ENCODE measurements around the gene SDK1. TPM values are rescaled to one million over a fixed set of nuclear protein-coding genes. Genes with fewer than 3 reads are reported as not detected.

The SDK1 gene
- total RNA-seq, 1 donor from 2014 or later, result 225 TPM

DNA sequence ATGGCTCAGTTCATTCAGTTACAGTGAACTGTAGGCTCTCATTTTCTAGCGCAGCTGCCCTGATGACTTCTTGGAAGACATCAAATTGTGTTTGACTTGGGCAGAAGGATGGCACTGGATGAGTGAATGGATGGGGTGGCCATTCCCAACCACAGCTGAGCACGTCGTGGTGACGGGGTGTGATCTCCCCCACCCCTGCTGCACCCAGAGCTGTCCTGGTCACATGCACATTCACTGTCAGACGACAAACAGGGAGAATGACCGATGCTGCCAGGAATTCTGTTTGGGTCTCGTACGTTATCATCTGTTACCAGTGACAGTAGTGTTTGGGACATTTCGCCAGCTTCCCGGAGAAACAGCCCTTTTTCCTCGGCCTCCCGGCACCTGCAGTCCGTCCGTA is 623.2 kb downstream of the SDK1 start:
- H3K4me1 Mint-ChIP-seq (ENCODE audit: low read depth, unreplicated experiment), result peaks cover 47% of the 10 kb centered on the region
- H3K27me3 Mint-ChIP-seq (ENCODE audit: unreplicated experiment), result peaks cover 13% of the 10 kb centered on the region
- TF ChIP-seq, protein P1, sequence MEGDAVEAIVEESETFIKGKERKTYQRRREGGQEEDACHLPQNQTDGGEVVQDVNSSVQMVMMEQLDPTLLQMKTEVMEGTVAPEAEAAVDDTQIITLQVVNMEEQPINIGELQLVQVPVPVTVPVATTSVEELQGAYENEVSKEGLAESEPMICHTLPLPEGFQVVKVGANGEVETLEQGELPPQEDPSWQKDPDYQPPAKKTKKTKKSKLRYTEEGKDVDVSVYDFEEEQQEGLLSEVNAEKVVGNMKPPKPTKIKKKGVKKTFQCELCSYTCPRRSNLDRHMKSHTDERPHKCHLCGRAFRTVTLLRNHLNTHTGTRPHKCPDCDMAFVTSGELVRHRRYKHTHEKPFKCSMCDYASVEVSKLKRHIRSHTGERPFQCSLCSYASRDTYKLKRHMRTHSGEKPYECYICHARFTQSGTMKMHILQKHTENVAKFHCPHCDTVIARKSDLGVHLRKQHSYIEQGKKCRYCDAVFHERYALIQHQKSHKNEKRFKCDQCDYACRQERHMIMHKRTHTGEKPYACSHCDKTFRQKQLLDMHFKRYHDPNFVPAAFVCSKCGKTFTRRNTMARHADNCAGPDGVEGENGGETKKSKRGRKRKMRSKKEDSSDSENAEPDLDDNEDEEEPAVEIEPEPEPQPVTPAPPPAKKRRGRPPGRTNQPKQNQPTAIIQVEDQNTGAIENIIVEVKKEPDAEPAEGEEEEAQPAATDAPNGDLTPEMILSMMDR (IDR thresholded peaks at IDR 0.05; ENCODE audit: partially characterized antibody, unreplicated experiment), result no peak
- no peak overlapping the region for H3K4me3 Mint-ChIP-seq (ENCODE audit: unreplicated experiment)
- no peak for DNase-seq
- H3K27ac Mint-ChIP-seq (ENCODE audit: unreplicated experiment), result no peak overlapping the region
- H3K9me3 Mint-ChIP-seq (ENCODE audit: unreplicated experiment), result peaks cover 12% of the 10 kb centered on the region
- H3K36me3 Mint-ChIP-seq (ENCODE audit: unreplicated experiment), result peaks cover 3% of the 10 kb centered on the region

DNA sequence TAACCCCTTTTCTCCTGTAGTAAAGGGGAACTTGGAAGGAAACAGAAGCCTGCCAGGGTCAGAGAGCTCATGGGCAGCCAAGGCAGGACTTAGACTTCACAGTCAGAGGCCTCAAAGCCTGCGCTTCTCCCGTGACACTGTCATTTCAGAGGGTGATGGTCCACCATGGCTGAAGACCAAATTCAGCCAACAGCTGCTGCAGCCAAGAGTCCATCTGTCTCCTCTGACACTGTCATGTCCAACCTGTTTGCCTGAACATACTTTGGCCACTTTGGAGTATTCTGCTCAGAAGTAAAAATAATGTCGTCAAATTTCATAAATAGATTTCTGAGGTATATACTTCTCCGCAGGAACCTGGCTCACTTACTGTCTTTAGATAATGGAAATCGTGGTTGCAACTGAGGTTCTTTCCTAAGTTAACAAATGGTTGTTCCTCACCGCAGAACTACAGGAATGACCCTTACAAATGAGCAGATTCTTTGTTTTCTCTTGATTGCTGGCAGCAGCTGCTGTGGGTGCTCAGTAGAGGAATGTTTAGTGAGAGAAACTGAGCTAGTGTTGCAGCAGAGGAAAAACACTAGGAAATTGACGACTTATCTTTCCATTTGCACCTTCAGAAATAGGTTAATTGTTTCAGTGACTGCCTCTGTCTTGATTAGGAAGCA is 626.5 kb downstream of the SDK1 start:
- peaks cover 12% of the 10 kb centered on the region for H3K27me3 Mint-ChIP-seq (ENCODE audit: unreplicated experiment)
- H3K4me1 Mint-ChIP-seq (ENCODE audit: low read depth, unreplicated experiment), result peaks cover 37% of the 10 kb centered on the region
- H3K27ac Mint-ChIP-seq (ENCODE audit: unreplicated experiment), result no peak overlapping the region
- no peak for DNase-seq
- no peak overlapping the region for H3K4me3 Mint-ChIP-seq (ENCODE audit: unreplicated experiment)
- peaks cover 6% of the 10 kb centered on the region for H3K36me3 Mint-ChIP-seq (ENCODE audit: unreplicated experiment)
- TF ChIP-seq, protein P1 (IDR thresholded peaks at IDR 0.05; ENCODE audit: partially characterized antibody, unreplicated experiment), result no peak
- peaks cover 17% of the 10 kb centered on the region for H3K9me3 Mint-ChIP-seq (ENCODE audit: unreplicated experiment)

DNA sequence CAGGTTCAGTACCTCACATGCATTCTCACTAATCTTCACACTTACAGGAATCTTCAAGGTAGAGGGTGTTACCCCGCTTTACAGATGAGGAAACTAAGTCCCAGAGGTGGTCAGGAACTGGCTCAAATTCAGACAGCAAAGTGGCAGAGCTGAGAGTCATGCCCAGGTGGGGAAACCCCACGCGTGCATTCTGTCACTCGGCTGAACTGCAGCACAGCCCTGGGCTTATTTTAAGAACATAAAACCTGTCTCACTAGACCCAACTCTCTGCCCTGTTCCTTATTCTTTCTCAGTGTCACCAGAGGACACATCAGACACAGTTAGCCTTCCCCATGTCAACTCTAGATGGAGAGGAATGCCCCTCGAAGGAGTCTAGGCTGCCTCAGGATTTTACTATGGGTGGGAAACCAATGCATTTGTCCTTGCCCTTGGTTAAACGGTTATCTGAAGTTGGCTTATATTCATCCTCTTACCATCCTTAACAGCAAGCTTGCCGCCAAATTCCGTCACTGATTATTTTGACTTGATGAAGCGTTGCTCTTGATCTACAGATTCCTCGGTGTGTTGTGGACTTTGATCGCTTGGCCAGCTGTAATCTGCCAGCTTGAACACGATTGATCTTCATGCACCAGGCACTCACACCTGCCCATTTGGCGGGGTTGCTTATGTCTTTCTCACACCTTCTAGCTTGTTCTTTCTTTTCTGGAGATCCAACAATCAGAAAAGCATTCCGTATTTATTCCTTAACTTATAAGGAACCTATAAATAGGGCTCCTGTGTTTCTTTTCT is 627.9 kb downstream of the SDK1 start:
- Mint-ChIP-seq H3K36me3 (ENCODE audit: unreplicated experiment) (peaks cover 6% of the 10 kb centered on the region), H3K9me3 (ENCODE audit: unreplicated experiment) (peaks cover 14% of the 10 kb centered on the region), H3K27me3 (ENCODE audit: unreplicated experiment) (peaks cover 7% of the 10 kb centered on the region), H3K4me1 (ENCODE audit: low read depth, unreplicated experiment) (peaks cover 37% of the 10 kb centered on the region), H3K27ac (ENCODE audit: unreplicated experiment) (no peak overlapping the region), H3K4me3 (ENCODE audit: unreplicated experiment) (no peak overlapping the region)
- TF ChIP-seq, protein P1 (IDR thresholded peaks at IDR 0.05; ENCODE audit: partially characterized antibody, unreplicated experiment), result no peak
- DNase-seq, result no peak

DNA sequence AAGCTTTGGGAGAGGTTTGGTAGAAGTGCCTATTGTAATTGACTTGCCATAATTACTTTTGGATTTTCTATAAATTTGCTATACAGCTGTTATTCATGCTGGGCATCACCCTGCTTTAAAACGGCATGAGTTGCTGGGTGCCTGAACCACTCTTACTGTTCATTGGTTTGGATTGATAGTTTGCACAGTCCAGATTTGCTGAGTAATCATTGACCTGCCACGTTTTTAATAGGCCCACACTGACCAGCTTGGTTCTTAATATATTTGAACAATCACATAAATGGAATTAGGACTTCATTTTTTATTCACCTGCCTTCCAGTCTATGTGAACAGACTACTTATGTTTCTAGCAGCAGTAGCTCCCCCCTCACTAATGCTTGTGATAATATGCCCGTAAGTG is 630.8 kb downstream of the SDK1 start:
- Mint-ChIP-seq H3K27ac (ENCODE audit: unreplicated experiment) (no peak overlapping the region), H3K27me3 (ENCODE audit: unreplicated experiment) (peaks cover 14% of the 10 kb centered on the region), H3K4me1 (ENCODE audit: low read depth, unreplicated experiment) (peaks cover 26% of the 10 kb centered on the region), H3K9me3 (ENCODE audit: unreplicated experiment) (peaks cover 29% of the 10 kb centered on the region), H3K4me3 (ENCODE audit: unreplicated experiment) (no peak overlapping the region), H3K36me3 (ENCODE audit: unreplicated experiment) (peaks cover 32% of the 10 kb centered on the region)
- no peak for DNase-seq
- TF ChIP-seq, protein P1 (IDR thresholded peaks at IDR 0.05; ENCODE audit: partially characterized antibody, unreplicated experiment), result no peak

DNA sequence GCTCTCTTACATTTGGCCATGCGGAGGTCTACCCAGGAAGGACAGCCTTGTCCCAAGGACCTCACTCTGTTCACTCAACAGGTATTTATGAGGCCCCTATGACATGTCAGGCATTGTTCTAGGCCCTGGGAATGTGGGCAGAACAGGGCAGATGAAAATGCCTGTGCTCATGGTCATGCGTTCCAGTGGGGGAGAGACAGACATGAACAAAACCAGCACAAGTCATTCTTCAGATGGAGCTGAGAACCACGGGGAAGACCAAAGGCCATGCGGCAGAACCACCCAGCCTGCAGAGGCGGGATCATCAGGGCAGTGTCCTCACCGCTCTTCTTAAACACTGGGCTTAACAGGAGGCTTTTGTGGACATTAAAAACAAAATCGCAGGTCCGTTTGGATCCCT is 636.1 kb downstream of the SDK1 start:
- TF ChIP-seq, protein P1 (IDR thresholded peaks at IDR 0.05; ENCODE audit: partially characterized antibody, unreplicated experiment), result no peak
- no peak overlapping the region for H3K4me3 Mint-ChIP-seq (ENCODE audit: unreplicated experiment)
- H3K36me3 Mint-ChIP-seq (ENCODE audit: unreplicated experiment), result peaks cover 36% of the 10 kb centered on the region
- DNase-seq, result no peak
- H3K27ac Mint-ChIP-seq (ENCODE audit: unreplicated experiment), result no peak overlapping the region
- H3K27me3 Mint-ChIP-seq (ENCODE audit: unreplicated experiment), result peaks cover 18% of the 10 kb centered on the region
- H3K4me1 Mint-ChIP-seq (ENCODE audit: low read depth, unreplicated experiment), result peaks cover 15% of the 10 kb centered on the region
- H3K9me3 Mint-ChIP-seq (ENCODE audit: unreplicated experiment), result peaks cover 45% of the 10 kb centered on the region
